K562 (cell line): ENCODE results near the gene RBM19. TPM values are rescaled to one million over a fixed set of nuclear protein-coding genes. Genes with fewer than 3 reads are reported as not detected.

Experiments
- ATAC-seq: fragments of 200-7000 bp; cut with Tn5 transposase; 3 replicates; pipeline ENCODE4 v1.9.1; 2020; ENCODE audit warnings: moderate library complexity
- BruUV-seq: library from RNA; stranded (reverse); fragments of 400-500 nt; replicated peaks from 2 replicates; lab custom pipeline; 2021; lab: Mats Ljungman, UMichigan
- CTCF ChIA-PET: fragments of 300-600 bp; formaldehyde crosslinking; extraction: SDS; loops from one replicate; lab custom pipeline; 2021; ENCODE audit warnings: low intra/inter-chr PET ratio; lab: Yijun Ruan, JAX
- POLR2A ChIA-PET: fragments of 300-600, 350-650 bp; sonication (Branson Sonifier 250); formaldehyde crosslinking; extraction: SDS; loops from one replicate; lab custom pipeline; 2021; ENCODE audit warnings: antibody characterized with exemption, inconsistent platforms; lab: Yijun Ruan, JAX
- DNase-seq, 4 experiments: peaks; one replicate each; pipeline versions ENCODE4 v3.0.0 to v3.0.0-alpha.2; 2011 to 2018; ENCODE audit warnings: low spot score in 3 of 4, mixed read lengths in 3 of 4; ENCODE audit errors: extremely low read depth in 1 of 4
- FAIRE-seq: peaks from 2 replicates; lab custom pipeline; 2011; peaks lifted over from hg19 to GRCh38; lab: Jason Lieb, UNC
- H2AFZ ChIP-seq: 2 replicates; pipeline ENCODE4 v1.6.0; 2011; ENCODE audit warnings: low read depth, low read length, control low read depth, inconsistent platforms
- H3K27ac ChIP-seq: fragments of 200-600 bp; 3 replicates; pipeline ENCODE4 v1.8.0; 2011; ENCODE audit warnings: low read depth, mild to moderate bottlenecking, control low read depth, inconsistent platforms, low read length, moderate library complexity, mixed read lengths; ENCODE audit errors: extremely low read depth
- H3K27me3 ChIP-seq, 2 experiments: fragments of 300-600 bp in 1 of 2; 2 replicates in 1 of 2; 3 replicates in 1 of 2; pipeline versions ENCODE4 v1.6.0 to v1.8.0; 2011; ENCODE audit warnings: inconsistent platforms in 2 of 2, low read length in 2 of 2, mild to moderate bottlenecking in 1 of 2, mixed read lengths in 1 of 2, moderate library complexity in 1 of 2; ENCODE audit not compliant: control insufficient read depth in 2 of 2, insufficient read depth in 2 of 2
- H3K36me3 ChIP-seq: fragments of 300-600 bp; 3 replicates; pipeline ENCODE4 v1.8.0; 2011; ENCODE audit warnings: mild to moderate bottlenecking, low read length, inconsistent platforms; ENCODE audit not compliant: control insufficient read depth, insufficient read depth
- H3K4me1 ChIP-seq, 2 experiments: fragments of 200-600 bp in 1 of 2; replicated peaks in 1 of 2; 2 replicates in 1 of 2; 3 replicates in 1 of 2; pipeline versions ENCODE4 v1.5.1 to v1.8.0; 2011; ENCODE audit warnings: inconsistent platforms in 2 of 2, low read length in 2 of 2, mild to moderate bottlenecking in 1 of 2, mixed read lengths in 1 of 2, moderate library complexity in 1 of 2; ENCODE audit not compliant: control insufficient read depth in 2 of 2, insufficient read depth in 2 of 2
- H3K4me2 ChIP-seq: 2 replicates; pipeline ENCODE4 v1.6.1; 2011; ENCODE audit warnings: low read length, control low read depth, inconsistent platforms, mixed read lengths; ENCODE audit not compliant: insufficient read depth
- H3K4me3 ChIP-seq: fragments of 200-600 bp; sonication (generic), shearing (Covaris generic); 2 replicates; pipeline ENCODE4 v1.5.1; 2016; ENCODE audit warnings: control low read depth, inconsistent platforms
- H3K79me2 ChIP-seq: fragments of 200-600 bp; 3 replicates; pipeline ENCODE4 v1.8.0; 2011; ENCODE audit warnings: low read length, inconsistent platforms; ENCODE audit not compliant: control insufficient read depth, insufficient read depth
- H3K9ac ChIP-seq, 2 experiments: 2 replicates each; pipeline versions ENCODE4 v1.6.0 to v1.6.1; 2011; ENCODE audit warnings: low read depth in 2 of 2, low read length in 2 of 2, control low read depth in 1 of 2, inconsistent platforms in 1 of 2, mild to moderate bottlenecking in 1 of 2, mixed read lengths in 1 of 2; ENCODE audit not compliant: insufficient read depth in 1 of 2
- H3K9me1 ChIP-seq: one replicate; pipeline ENCODE4 v1.6.0; 2011; ENCODE audit warnings: inconsistent platforms, mild to moderate bottlenecking, low read length, moderate library complexity; ENCODE audit not compliant: control insufficient read depth, insufficient read depth
- H3K9me3 ChIP-seq: replicated peaks from 2 replicates; pipeline ENCODE4 v1.5.1; 2011; ENCODE audit warnings: low read depth, low read length, inconsistent platforms; ENCODE audit not compliant: control insufficient read depth, insufficient read depth
- H4K20me1 ChIP-seq: replicated peaks from 2 replicates; pipeline ENCODE4 v1.6.1; 2011; ENCODE audit warnings: low read length, inconsistent platforms, mixed read lengths; ENCODE audit not compliant: control insufficient read depth, insufficient read depth
- ARID1B ChIP-seq: fragments of 450-650 bp; IDR thresholded peaks from 2 replicates; pipeline ENCODE4 v1.6.1; 2016; ENCODE audit warnings: antibody characterized with exemption, mild to moderate bottlenecking, inconsistent platforms
- ARID3B ChIP-seq: fragments of 250-450 bp; sonication (Bioruptor Pico); IDR thresholded peaks from 2 replicates; pipeline ENCODE4 v1.4.0; 2020; ENCODE audit warnings: borderline replicate concordance
- ASH1L ChIP-seq: fragments of 450-650 bp; IDR thresholded peaks from 2 replicates; pipeline ENCODE4 v1.6.1; 2018; ENCODE audit warnings: borderline replicate concordance, mild to moderate bottlenecking, low read depth; ENCODE audit not compliant: partially characterized antibody
- DPF2 ChIP-seq: fragments of 450-650 bp; IDR thresholded peaks from 2 replicates; pipeline ENCODE4 v1.6.1; 2016
- HINFP ChIP-seq: fragments of 450-650 bp; conservative IDR thresholded peaks from 2 replicates; pipeline ENCODE4 v1.6.1; 2016; ENCODE audit warnings: missing genetic modification characterization, low read depth, mild to moderate bottlenecking, control low read depth, missing compliant biosample characterization
- KDM5B ChIP-seq: fragments of 200-600 bp; sonication (generic); IDR thresholded peaks from 2 replicates; pipeline ENCODE4 v1.6.1; 2012; ENCODE audit warnings: low read depth, mild to moderate bottlenecking, moderate library complexity, low read length, control low read depth, inconsistent platforms; ENCODE audit not compliant: insufficient replicate concordance
- PHB2 ChIP-seq: fragments of 450-650 bp; IDR thresholded peaks from 2 replicates; pipeline ENCODE4 v1.6.1; 2017; ENCODE audit warnings: low read depth
- RNF219 ChIP-seq: fragments of 250-450 bp; sonication (Bioruptor Pico); IDR thresholded peaks from 2 replicates; pipeline ENCODE4 v1.5.0; 2022; ENCODE audit warnings: mild to moderate bottlenecking
- ZBED1 ChIP-seq: IDR thresholded peaks from 2 replicates; pipeline ENCODE4 v1.6.1; 2014
- ZBTB1 ChIP-seq: sonication (generic); formaldehyde crosslinking; IDR thresholded peaks from 2 replicates; pipeline ENCODE4 v1.8.1; 2023; ENCODE audit warnings: missing genetic modification reagents, low read depth, mild to moderate bottlenecking, borderline replicate concordance
- ZNF274 ChIP-seq: IDR thresholded peaks from 2 replicates; pipeline ENCODE4 v1.6.1; 2011; ENCODE audit warnings: low read depth, mild to moderate bottlenecking, low read length, moderate library complexity, borderline replicate concordance
- ZNF766 ChIP-seq: fragments of 200-800 bp; sonication (Bioruptor generic); conservative IDR thresholded peaks from 2 replicates; pipeline ENCODE4 v1.6.1; 2016; ENCODE audit warnings: missing genetic modification characterization, missing compliant biosample characterization
- WGBS: fragments of 100-300 bp; shearing (Covaris generic); methylation state at CpG from one replicate; pipeline ENCODE4 v1.1.6; 2016; ENCODE audit warnings: low coverage, mixed read lengths; ENCODE audit not compliant: insufficient coverage; ENCODE audit errors: missing lambda C conversion rate; 5-methylcytosine and 5-hydroxymethylcytosine counted together
- in situ Hi-C: fragments of 300-500 bp; cut with MboI; formaldehyde crosslinking; loops from 4 replicates; pipeline ENCODE4 v1.15.0; 2018; ENCODE audit warnings: inconsistent platforms, mixed read lengths
- intact Hi-C: fragments of 100-400 bp; cut with micrococcal nuclease; formaldehyde crosslinking; loops from 2 replicates; pipeline ENCODE4 v1.14.2; 2022
- polyA plus RNA-seq, 8 experiments: library from polyadenylated mRNA; depleted of rRNA in 4 of 8; stranded (reverse) in 5 of 8; unstranded in 3 of 8; fragments of >200 nt; fragmentation: Nextera tagmentation in 2 of 8; fragmentation: Illumina TruSeq in 1 of 8; extraction: Ambion mirVana in 2 of 8; extraction: Trizol in 1 of 8; gene quantifications; 2 replicates each; pipeline versions ENCODE4 v1.2.1 to v1.2.3, GENCODE V29; 2011 to 2014; ENCODE audit warnings: inconsistent platforms in 1 of 8, missing spikeins in 1 of 8
- total RNA-seq, 7 experiments: library from RNA; depleted of rRNA in 6 of 7; stranded (reverse); fragments of >200 nt in 6 of 7; fragmentation: Illumina TruSeq in 2 of 7; extraction: Trizol in 2 of 7; gene quantifications; 2 replicates each; pipeline versions ENCODE4 v1.2.1 to v1.2.3, GENCODE V29; 2011 to 2021; ENCODE audit warnings: low replicate concordance in 1 of 7

The RBM19 gene
- total and polyA plus RNA-seq, 9 of the 15 experiments (the other 6 are each of a cell fraction or from before 2014, with no cell fraction given), result 16.0 to 58.4 (median 37.9) TPM

- Histone ChIP-seq H3K79me2 (no peaks in the 10 kb centered on the region), H3K4me3 (no peak overlapping the region), H3K27ac (no peak overlapping the region), H3K9me3 (no peaks in the 10 kb centered on the region), H3K27me3 (no peaks in the 10 kb centered on the region), H3K4me2 (no peak overlapping the region), H3K4me1 (peaks cover 3 to 7% of the 10 kb centered on the region in 2 experiments; a peak in 4 of 5 replicates), H4K20me1 (no peaks in the 10 kb centered on the region), H3K9ac (no peak overlapping the region), H3K9me1 (no peaks in the 10 kb centered on the region), H3K36me3 (peaks cover 33% of the 10 kb centered on the region; the same call in 1 of the 3 replicates), H2AFZ (no peak overlapping the region)
- DNase-seq (no peak), FAIRE-seq (no peak), ATAC-seq (no peak)
- ChIA-PET CTCF (no interaction called here), POLR2A (interaction anchor here (0.7 kb wide), 1 partner anchor 20 kb away, joined by 3 read pairs; no protein-coding TSS in a partner anchor)
- in situ Hi-C loops (no loop called here), intact Hi-C loops (no loop called here)
- no TSS peak for BruUV-seq
- TF ChIP-seq ZBTB1 (CRISPR knock-in tag) (no peak), ASH1L (no peak), KDM5B (no peak), ZNF766 (CRISPR knock-in tag) (no peak), HINFP (tag) (no peak), PHB2 (no peak), ZNF274 (no peak), ZBED1 (no peak), RNF219 (CRISPR knock-in tag) (no peak), DPF2 (no peak), ARID1B (no peak), ARID3B (CRISPR knock-in tag) (no peak)
- 87% methylated on average over 7 of the region's 7 CpGs for WGBS
These were observed 68.7 kb downstream of the RBM19 start for GRCh38 chr12:113897406-113897805.
